ENCODE measurements around the gene CD36. TPM values are rescaled to one million over a fixed set of nuclear protein-coding genes. Genes with fewer than 3 reads are reported as not detected.

The CD36 gene
- total RNA-seq, 1 donor: 22.8 TPM

DNA sequence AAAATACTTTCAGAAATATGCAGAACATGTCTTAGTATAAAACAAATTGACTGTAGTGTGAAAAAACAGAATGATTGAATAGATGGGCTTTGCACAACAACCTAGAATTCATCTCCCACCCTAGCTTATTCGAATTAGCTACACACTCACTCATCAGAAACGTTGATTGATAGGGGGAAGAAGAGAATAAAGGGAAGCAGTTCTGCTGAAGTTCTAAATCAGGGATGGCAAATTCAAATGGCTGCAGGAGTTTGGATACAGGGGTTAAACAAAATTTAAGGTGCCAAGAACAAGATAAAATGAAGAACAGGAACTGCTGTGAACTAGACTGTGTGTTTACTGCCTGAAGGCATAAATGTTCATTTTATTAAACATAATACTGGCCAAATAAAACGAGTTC lies 9.0 kb downstream of the CD36 start:
- no peak overlapping the region for H3K27ac ChIP-seq (ENCODE audit: low read depth, low read length)
- DNase-seq (ENCODE audit: insufficient read length, low spot score, missing footprints): no peak
- no peaks in the 10 kb centered on the region for H3K9me3 ChIP-seq (ENCODE audit: low read depth, low read length)
- no peaks in the 10 kb centered on the region for H3K4me1 ChIP-seq (ENCODE audit: insufficient read depth, low read length)
- H3K79me2 ChIP-seq (ENCODE audit: insufficient read depth, low read length): no peaks in the 10 kb centered on the region
- no peaks in the 10 kb centered on the region for H3K36me3 ChIP-seq (ENCODE audit: insufficient read depth, low read length)
- H4K20me1 ChIP-seq (ENCODE audit: insufficient read depth, low read length): no peaks in the 10 kb centered on the region
- no peaks in the 10 kb centered on the region for H3K27me3 ChIP-seq (ENCODE audit: insufficient read depth, low read length)
- H3K4me2 ChIP-seq (ENCODE audit: insufficient read depth, low read length): no peak overlapping the region
- TF ChIP-seq, protein P1, sequence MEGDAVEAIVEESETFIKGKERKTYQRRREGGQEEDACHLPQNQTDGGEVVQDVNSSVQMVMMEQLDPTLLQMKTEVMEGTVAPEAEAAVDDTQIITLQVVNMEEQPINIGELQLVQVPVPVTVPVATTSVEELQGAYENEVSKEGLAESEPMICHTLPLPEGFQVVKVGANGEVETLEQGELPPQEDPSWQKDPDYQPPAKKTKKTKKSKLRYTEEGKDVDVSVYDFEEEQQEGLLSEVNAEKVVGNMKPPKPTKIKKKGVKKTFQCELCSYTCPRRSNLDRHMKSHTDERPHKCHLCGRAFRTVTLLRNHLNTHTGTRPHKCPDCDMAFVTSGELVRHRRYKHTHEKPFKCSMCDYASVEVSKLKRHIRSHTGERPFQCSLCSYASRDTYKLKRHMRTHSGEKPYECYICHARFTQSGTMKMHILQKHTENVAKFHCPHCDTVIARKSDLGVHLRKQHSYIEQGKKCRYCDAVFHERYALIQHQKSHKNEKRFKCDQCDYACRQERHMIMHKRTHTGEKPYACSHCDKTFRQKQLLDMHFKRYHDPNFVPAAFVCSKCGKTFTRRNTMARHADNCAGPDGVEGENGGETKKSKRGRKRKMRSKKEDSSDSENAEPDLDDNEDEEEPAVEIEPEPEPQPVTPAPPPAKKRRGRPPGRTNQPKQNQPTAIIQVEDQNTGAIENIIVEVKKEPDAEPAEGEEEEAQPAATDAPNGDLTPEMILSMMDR (IDR thresholded peaks at IDR 0.05; ENCODE audit: extremely low read depth, low read depth, low read length): no peak
- H2AFZ ChIP-seq (ENCODE audit: low read length): no peak overlapping the region
- H3K4me3 ChIP-seq (ENCODE audit: insufficient read depth, low read length): no peak overlapping the region

DNA sequence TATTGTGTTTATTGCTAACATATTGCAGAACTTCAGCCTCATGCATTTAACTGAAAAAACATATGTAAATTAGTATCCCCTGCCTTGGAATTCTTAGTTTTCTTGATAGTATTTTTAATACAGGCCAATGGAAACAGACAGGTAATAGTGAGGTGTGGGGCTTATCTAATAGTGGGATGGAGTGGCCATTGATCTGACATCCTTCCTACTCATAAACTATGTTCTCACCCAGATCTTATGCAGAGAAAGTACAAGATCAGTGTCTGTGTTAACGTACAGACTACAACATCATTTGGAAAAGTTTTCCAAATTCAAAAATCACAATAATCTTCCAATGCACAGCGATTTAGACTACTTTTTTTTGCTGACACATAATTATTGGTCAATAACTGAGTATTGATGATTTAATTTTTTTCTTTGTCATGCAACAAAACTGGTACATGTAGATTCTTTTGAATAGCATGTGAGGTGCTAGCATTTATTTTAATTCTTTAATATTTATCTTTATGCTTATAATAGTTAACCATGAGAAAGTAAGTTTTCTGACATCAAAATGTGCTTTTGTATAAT lies 9.7 kb downstream of the CD36 start:
- no peaks in the 10 kb centered on the region for H3K27me3 ChIP-seq (ENCODE audit: insufficient read depth, low read length)
- no peaks in the 10 kb centered on the region for H3K36me3 ChIP-seq (ENCODE audit: insufficient read depth, low read length)
- no peaks in the 10 kb centered on the region for H4K20me1 ChIP-seq (ENCODE audit: insufficient read depth, low read length)
- TF ChIP-seq, protein P1 (IDR thresholded peaks at IDR 0.05; ENCODE audit: extremely low read depth, low read depth, low read length): no peak
- H3K4me3 ChIP-seq (ENCODE audit: insufficient read depth, low read length): no peak overlapping the region
- H3K4me2 ChIP-seq (ENCODE audit: insufficient read depth, low read length): no peak overlapping the region
- H3K27ac ChIP-seq (ENCODE audit: low read depth, low read length): no peak overlapping the region
- no peaks in the 10 kb centered on the region for H3K9me3 ChIP-seq (ENCODE audit: low read depth, low read length)
- H2AFZ ChIP-seq (ENCODE audit: low read length): no peak overlapping the region
- no peaks in the 10 kb centered on the region for H3K4me1 ChIP-seq (ENCODE audit: insufficient read depth, low read length)
- no peak for DNase-seq (ENCODE audit: insufficient read length, low spot score, missing footprints)
- no peaks in the 10 kb centered on the region for H3K79me2 ChIP-seq (ENCODE audit: insufficient read depth, low read length)

DNA sequence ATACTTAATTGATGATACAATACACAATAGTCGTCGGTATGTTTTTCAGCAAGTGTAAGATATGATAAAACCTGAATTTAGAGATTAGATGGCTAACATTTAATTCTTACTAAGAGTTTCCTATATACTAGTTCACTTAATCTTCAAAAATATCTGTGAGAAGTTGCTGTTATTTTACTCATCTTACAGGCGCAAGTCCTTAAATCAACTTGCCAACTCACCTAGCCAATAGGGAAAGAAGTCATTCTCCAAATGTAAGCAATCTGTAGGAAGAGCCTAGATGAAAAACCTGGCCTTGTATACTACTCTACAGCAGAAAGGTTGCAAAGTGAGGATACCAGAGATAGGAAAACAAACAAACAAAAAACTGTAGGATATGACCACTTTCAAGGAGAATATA lies 10.6 kb downstream of the CD36 start:
- TF ChIP-seq, protein P1 (IDR thresholded peaks at IDR 0.05; ENCODE audit: extremely low read depth, low read depth, low read length): no peak
- H3K4me1 ChIP-seq (ENCODE audit: insufficient read depth, low read length): no peaks in the 10 kb centered on the region
- no peaks in the 10 kb centered on the region for H3K79me2 ChIP-seq (ENCODE audit: insufficient read depth, low read length)
- H3K27me3 ChIP-seq (ENCODE audit: insufficient read depth, low read length): no peaks in the 10 kb centered on the region
- H3K9me3 ChIP-seq (ENCODE audit: low read depth, low read length): no peaks in the 10 kb centered on the region
- no peak overlapping the region for H3K4me2 ChIP-seq (ENCODE audit: insufficient read depth, low read length)
- DNase-seq (ENCODE audit: insufficient read length, low spot score, missing footprints): no peak
- no peaks in the 10 kb centered on the region for H3K36me3 ChIP-seq (ENCODE audit: insufficient read depth, low read length)
- no peaks in the 10 kb centered on the region for H4K20me1 ChIP-seq (ENCODE audit: insufficient read depth, low read length)
- H3K4me3 ChIP-seq (ENCODE audit: insufficient read depth, low read length): no peak overlapping the region
- no peak overlapping the region for H3K27ac ChIP-seq (ENCODE audit: low read depth, low read length)
- no peak overlapping the region for H2AFZ ChIP-seq (ENCODE audit: low read length)

DNA sequence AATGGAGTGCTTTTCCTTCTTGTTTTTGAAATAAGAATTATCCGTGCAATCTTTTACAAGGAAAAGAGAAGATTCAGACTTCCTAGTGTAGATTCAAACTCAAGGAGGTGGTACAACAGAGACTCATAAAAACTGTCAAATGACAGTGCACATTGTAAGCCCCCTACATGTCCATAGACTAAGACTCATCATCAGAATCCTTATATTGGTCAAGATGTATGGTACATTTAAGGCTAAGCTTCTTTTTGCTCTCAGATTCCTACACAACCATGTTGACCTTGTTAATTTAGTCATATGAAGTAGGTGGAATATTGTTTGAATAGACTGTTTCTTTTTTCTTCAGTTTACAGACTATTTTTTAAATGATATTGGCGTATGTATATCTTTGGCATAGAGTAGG lies 11.6 kb downstream of the CD36 start:
- no peak for DNase-seq (ENCODE audit: insufficient read length, low spot score, missing footprints)
- no peak overlapping the region for H2AFZ ChIP-seq (ENCODE audit: low read length)
- no peak overlapping the region for H3K4me3 ChIP-seq (ENCODE audit: insufficient read depth, low read length)
- H3K27ac ChIP-seq (ENCODE audit: low read depth, low read length): no peak overlapping the region
- H3K27me3 ChIP-seq (ENCODE audit: insufficient read depth, low read length): no peaks in the 10 kb centered on the region
- no peaks in the 10 kb centered on the region for H3K9me3 ChIP-seq (ENCODE audit: low read depth, low read length)
- H4K20me1 ChIP-seq (ENCODE audit: insufficient read depth, low read length): no peaks in the 10 kb centered on the region
- no peaks in the 10 kb centered on the region for H3K4me1 ChIP-seq (ENCODE audit: insufficient read depth, low read length)
- H3K79me2 ChIP-seq (ENCODE audit: insufficient read depth, low read length): no peaks in the 10 kb centered on the region
- no peaks in the 10 kb centered on the region for H3K36me3 ChIP-seq (ENCODE audit: insufficient read depth, low read length)
- TF ChIP-seq, protein P1 (IDR thresholded peaks at IDR 0.05; ENCODE audit: extremely low read depth, low read depth, low read length): no peak
- H3K4me2 ChIP-seq (ENCODE audit: insufficient read depth, low read length): no peak overlapping the region

Measured in osteoblast (primary cell).